Mononuclear cell (primary cell): ENCODE data around the gene CPNE9. TPM values are rescaled to one million over a fixed set of nuclear protein-coding genes. Genes with fewer than 3 reads are reported as not detected.

Source experiments
- H3K27me3 ChIP-seq: 2 replicates; pipeline ENCODE4 v1.6.0; 2011; ENCODE audit warnings: low read length, control low read depth; ENCODE audit not compliant: insufficient read depth
- H3K4me1 ChIP-seq: 2 replicates; pipeline ENCODE4 v1.5.1; 2011; ENCODE audit warnings: mild to moderate bottlenecking, low read length, control low read depth; ENCODE audit not compliant: insufficient read depth
- H3K4me3 ChIP-seq: 2 replicates; pipeline ENCODE4 v1.5.1; 2011; ENCODE audit warnings: mild to moderate bottlenecking, low read length, moderate library complexity
- H3K9me3 ChIP-seq: 2 replicates; pipeline ENCODE4 v1.5.1; 2011; ENCODE audit warnings: low read depth, mild to moderate bottlenecking, control low read depth, low read length
- total RNA-seq: library from RNA; depleted of rRNA; stranded (reverse); fragments of >200 nt; gene quantifications from one replicate; pipeline ENCODE4 v1.2.3, GENCODE V29; 2012

Gene CPNE9, protein sequence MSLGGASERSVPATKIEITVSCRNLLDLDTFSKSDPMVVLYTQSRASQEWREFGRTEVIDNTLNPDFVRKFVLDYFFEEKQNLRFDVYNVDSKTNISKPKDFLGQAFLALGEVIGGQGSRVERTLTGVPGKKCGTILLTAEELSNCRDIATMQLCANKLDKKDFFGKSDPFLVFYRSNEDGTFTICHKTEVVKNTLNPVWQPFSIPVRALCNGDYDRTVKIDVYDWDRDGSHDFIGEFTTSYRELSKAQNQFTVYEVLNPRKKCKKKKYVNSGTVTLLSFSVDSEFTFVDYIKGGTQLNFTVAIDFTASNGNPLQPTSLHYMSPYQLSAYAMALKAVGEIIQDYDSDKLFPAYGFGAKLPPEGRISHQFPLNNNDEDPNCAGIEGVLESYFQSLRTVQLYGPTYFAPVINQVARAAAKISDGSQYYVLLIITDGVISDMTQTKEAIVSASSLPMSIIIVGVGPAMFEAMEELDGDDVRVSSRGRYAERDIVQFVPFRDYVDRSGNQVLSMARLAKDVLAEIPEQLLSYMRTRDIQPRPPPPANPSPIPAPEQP
- total RNA-seq, result not detected

GRCh38 chr3:9703736-9704346, at the start of gene CPNE9:
Gene CPNE9 (plus strand): TSS chr3:9703833. CDS start chr3:9703997, 164 bp downstream.
- Histone ChIP-seq H3K4me3 (no peak within 1 kb of the TSS), H3K4me1 (peaks cover 9% of the 10 kb centered on the region), H3K9me3 (no peaks in the 10 kb centered on the region), H3K27me3 (peaks cover 11% of the 10 kb centered on the region)

DNA sequence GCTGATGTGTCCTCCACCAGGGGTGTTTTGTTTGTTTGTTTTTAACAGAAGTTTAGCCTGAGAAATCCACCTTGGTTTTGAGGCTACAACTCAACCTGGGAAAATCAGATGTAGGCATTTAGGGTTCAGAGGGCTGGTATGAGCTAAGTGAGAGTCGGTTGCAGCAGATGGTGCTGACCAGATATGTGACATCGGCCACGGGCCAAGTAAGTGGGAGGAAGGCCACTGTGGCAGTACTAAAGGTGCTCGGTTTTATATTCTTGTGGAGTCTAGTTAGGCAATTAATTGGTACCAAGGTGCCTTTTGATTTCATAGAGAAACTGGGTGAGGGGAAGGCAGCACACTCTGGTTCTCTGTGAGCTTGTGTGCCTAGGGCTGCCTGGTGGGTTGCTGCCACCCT, 43.8 kb upstream of the CPNE9 start:
- no peaks in the 10 kb centered on the region for H3K9me3 ChIP-seq

DNA sequence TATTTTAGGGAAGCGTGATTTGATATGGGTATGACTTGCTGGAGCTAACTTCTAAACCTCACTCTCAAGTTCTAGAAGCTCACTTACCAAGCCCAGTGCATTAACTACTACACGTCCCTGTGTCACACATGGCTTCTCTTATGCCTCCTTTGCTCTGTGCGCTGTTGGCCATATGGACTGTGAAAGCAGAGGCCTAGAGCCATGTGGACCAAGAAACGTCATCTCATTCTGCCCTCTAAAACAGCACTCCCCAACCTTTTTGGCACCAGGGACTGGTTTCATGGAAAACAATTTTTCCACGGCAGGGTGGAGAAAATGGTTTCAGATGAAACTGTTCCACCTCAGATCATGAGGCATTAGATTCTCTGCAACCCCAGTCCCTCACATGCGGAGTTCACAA, 42.7 kb upstream of the CPNE9 start:
- H3K4me3 ChIP-seq, result no peak overlapping the region
- no peaks in the 10 kb centered on the region for H3K27me3 ChIP-seq
- no peaks in the 10 kb centered on the region for H3K4me1 ChIP-seq
- no peaks in the 10 kb centered on the region for H3K9me3 ChIP-seq

More for the DNA sequence above, 43.8 kb upstream of the CPNE9 start:
- no peaks in the 10 kb centered on the region for H3K4me1 ChIP-seq
- no peak overlapping the region for H3K4me3 ChIP-seq
- no peaks in the 10 kb centered on the region for H3K27me3 ChIP-seq

DNA sequence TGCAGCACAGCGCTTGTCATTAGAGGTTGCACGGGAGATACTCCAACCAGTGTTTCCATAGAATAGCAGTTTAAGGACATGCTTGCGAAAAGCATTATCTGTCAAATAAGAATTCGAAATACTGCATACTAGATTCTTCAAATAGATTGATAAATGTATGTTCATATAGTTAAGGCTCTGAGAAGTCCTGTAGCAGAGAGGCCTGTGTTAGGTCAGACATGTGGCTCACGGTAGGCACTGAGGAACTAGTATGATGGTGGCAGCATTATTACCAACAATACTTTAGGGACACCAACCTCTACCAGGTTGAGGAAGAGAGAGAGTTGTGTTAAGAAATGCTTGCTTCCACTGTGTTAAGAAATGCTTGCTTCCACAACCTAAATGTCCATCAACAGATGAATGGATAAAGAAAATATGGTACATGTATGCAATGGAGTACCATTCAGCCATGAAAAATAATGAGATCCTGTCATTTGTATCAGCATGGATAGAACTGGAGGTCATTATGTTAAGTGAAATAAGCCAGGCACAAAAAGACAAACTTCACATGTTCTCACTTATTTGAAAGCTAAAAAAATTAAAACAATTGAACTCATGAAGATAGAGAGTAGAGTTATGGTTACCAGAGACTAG, 39.4 kb upstream of the CPNE9 start:
- H3K4me3 ChIP-seq, result no peak overlapping the region
- no peaks in the 10 kb centered on the region for H3K27me3 ChIP-seq
- no peaks in the 10 kb centered on the region for H3K4me1 ChIP-seq
- no peaks in the 10 kb centered on the region for H3K9me3 ChIP-seq

- H3K4me3 ChIP-seq, result no peak overlapping the region
- no peaks in the 10 kb centered on the region for H3K4me1 ChIP-seq
- no peaks in the 10 kb centered on the region for H3K9me3 ChIP-seq
- H3K27me3 ChIP-seq, result no peaks in the 10 kb centered on the region
Measured at GRCh38 chr3:9666704-9667445, 36.8 kb upstream of the CPNE9 start.

- Histone ChIP-seq H3K9me3 (no peaks in the 10 kb centered on the region), H3K4me3 (no peak overlapping the region), H3K4me1 (no peaks in the 10 kb centered on the region), H3K27me3 (no peaks in the 10 kb centered on the region)
Measured at GRCh38 chr3:9669277-9669676, 34.4 kb upstream of the CPNE9 start.

GRCh38 chr3:9669720-9670432, 33.8 kb upstream of the CPNE9 start:
- no peaks in the 10 kb centered on the region for H3K4me1 ChIP-seq
- no peak overlapping the region for H3K4me3 ChIP-seq
- H3K27me3 ChIP-seq, result no peaks in the 10 kb centered on the region
- H3K9me3 ChIP-seq, result no peaks in the 10 kb centered on the region

DNA sequence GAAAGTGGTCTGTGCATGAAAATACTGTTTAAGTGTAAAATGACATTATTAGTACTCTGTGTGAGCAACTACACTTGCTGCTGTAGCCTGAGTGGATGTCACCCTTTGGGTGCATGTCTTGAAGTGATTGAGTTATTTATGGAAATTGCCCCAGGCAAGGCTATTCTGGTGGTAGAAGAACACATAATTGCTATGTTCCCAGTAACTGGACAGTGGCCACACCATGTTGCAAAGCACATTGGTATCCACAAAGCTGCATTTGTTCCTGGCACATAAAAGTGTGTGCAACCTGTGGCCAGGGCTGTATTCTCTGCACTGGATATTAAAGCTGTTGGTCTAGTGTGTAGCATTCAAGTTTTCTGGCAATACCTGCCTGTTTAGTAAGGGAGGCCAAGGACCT, 30.6 kb upstream of the CPNE9 start:
- Histone ChIP-seq H3K4me1 (no peaks in the 10 kb centered on the region), H3K9me3 (no peaks in the 10 kb centered on the region), H3K27me3 (no peaks in the 10 kb centered on the region), H3K4me3 (no peak overlapping the region)

- Histone ChIP-seq H3K27me3 (no peaks in the 10 kb centered on the region), H3K4me1 (no peaks in the 10 kb centered on the region), H3K4me3 (no peak overlapping the region), H3K9me3 (no peaks in the 10 kb centered on the region)
Measured at GRCh38 chr3:9673752-9674151, 29.9 kb upstream of the CPNE9 start.

DNA sequence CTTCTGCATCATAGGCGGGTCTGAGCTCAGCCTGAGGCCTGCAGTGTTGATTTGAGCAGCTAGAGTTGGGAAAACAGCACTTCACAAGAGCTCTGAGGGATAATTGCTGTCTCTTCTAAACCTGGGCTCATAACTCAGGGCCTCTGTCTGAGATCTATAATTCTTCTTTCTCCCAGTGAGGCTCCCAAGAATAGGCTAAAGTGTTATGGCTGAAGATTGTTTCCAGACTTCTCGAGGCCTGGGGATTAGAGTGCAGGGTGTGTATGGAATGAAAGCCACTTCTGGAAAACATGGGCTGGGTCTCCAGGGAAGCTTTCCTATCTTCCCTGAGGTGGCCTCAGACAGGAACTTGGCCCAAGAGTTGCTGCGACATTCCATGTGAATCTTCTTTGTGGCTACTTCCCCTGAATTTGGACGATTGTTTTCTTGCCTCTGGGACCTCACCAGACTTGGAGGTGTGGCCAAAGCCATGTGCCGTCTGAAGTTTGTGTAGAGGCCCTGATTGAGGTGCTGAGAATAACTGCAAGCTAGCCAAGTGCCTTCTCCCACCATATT, 27.8 kb upstream of the CPNE9 start:
- no peak overlapping the region for H3K4me3 ChIP-seq
- no peaks in the 10 kb centered on the region for H3K4me1 ChIP-seq
- no peaks in the 10 kb centered on the region for H3K27me3 ChIP-seq
- no peaks in the 10 kb centered on the region for H3K9me3 ChIP-seq

DNA sequence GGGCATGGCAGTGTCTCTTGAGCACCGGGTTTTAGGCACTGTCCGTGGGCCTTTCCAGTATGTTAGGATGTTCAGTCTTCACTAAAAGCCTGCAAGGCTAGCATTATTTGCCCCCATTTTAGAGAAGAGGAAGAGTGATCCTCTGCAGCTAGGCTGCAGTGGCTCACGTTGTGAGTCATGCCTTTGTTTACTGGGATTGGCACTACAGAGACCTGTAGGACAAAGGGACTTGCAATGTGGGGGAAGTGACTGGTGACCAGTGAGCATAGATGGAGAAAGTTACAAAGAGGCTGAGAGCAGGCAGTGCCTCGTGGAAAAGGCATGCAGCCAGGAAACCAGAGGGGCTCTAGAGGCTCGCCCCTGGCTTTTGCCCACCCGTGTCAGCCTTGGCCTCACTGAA, 26.8 kb upstream of the CPNE9 start:
- Histone ChIP-seq H3K27me3 (no peaks in the 10 kb centered on the region), H3K9me3 (no peaks in the 10 kb centered on the region), H3K4me1 (no peaks in the 10 kb centered on the region), H3K4me3 (no peak overlapping the region)

- Histone ChIP-seq H3K4me1 (no peaks in the 10 kb centered on the region), H3K9me3 (no peaks in the 10 kb centered on the region), H3K27me3 (no peaks in the 10 kb centered on the region), H3K4me3 (no peak overlapping the region)
Measured at GRCh38 chr3:9678493-9678892, 25.1 kb upstream of the CPNE9 start.

GRCh38 chr3:9679476-9680080, 24.1 kb upstream of the CPNE9 start:
- Histone ChIP-seq H3K9me3 (no peaks in the 10 kb centered on the region), H3K27me3 (no peaks in the 10 kb centered on the region), H3K4me1 (no peaks in the 10 kb centered on the region), H3K4me3 (no peak overlapping the region)
